ENCODE data around the gene IFT25. TPM values are rescaled to one million over a fixed set of nuclear protein-coding genes. Genes with fewer than 3 reads are reported as not detected.

Gene IFT25
- total RNA-seq, 1 donor from 2014 or later: 9.7 TPM

DNA sequence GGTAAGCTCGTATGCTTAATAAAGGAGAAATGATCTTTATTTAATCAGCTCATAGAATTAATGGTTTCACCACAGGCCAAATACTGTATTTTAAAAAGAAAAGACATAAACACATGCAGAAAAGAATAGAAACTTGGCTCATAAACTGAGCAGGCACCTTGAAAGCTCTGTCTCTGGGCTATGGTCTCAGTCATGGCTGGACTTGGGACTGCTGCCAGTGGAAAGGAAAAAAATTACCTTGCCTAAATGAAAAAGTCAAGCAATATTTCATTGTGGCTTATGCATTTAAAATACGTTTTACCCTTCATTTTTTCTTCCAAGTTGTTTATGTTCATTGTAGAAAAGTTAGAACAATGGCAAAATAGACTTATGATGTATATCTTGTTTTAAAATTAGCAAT, 8.6 kb upstream of the IFT25 start:
- H3K36me3 ChIP-seq (ENCODE audit: control insufficient read depth, insufficient read depth, low read length): peaks cover 7% of the 10 kb centered on the region

DNA sequence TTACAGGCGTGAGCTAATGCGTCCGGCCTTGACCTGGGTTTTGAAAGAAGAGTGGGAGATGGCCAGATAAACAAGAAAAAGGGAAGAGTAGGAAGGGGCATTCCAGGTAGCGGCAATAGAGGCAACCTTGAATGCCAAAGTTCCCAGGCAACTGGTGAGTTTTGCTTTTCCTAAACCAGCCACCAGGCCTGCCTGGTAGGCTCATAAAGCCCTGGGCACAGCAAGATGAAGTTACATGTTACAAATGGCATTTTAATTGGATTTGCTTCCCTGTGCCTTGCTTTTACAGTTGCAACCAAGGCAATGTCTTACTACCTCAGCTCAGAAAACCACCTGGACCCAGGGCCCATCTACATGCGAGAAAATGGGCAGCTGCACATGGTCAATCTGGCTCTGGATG, 6.2 kb upstream of the IFT25 start:
- Histone ChIP-seq H3K36me3 (ENCODE audit: control insufficient read depth, insufficient read depth, low read length) (peaks cover 7% of the 10 kb centered on the region), H3K27me3 (ENCODE audit: control insufficient read depth, insufficient read depth, low read length) (no peaks in the 10 kb centered on the region), H3K4me3 (ENCODE audit: low read depth, low read length) (no peak overlapping the region)
- no peak for FAIRE-seq
- TF ChIP-seq, protein P1, sequence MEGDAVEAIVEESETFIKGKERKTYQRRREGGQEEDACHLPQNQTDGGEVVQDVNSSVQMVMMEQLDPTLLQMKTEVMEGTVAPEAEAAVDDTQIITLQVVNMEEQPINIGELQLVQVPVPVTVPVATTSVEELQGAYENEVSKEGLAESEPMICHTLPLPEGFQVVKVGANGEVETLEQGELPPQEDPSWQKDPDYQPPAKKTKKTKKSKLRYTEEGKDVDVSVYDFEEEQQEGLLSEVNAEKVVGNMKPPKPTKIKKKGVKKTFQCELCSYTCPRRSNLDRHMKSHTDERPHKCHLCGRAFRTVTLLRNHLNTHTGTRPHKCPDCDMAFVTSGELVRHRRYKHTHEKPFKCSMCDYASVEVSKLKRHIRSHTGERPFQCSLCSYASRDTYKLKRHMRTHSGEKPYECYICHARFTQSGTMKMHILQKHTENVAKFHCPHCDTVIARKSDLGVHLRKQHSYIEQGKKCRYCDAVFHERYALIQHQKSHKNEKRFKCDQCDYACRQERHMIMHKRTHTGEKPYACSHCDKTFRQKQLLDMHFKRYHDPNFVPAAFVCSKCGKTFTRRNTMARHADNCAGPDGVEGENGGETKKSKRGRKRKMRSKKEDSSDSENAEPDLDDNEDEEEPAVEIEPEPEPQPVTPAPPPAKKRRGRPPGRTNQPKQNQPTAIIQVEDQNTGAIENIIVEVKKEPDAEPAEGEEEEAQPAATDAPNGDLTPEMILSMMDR (IDR thresholded peaks at IDR 0.05; ENCODE audit: insufficient read depth, low read length, severe bottlenecking): no peak
- no peak for DNase-seq (ENCODE audit: low read depth)

More for the DNA sequence above, 8.6 kb upstream of the IFT25 start:
- DNase-seq (ENCODE audit: low read depth): no peak
- no peak for FAIRE-seq
- TF ChIP-seq, protein P1 (IDR thresholded peaks at IDR 0.05; ENCODE audit: insufficient read depth, low read length, severe bottlenecking): no peak
- Histone ChIP-seq H3K27me3 (ENCODE audit: control insufficient read depth, insufficient read depth, low read length) (no peaks in the 10 kb centered on the region), H3K4me3 (ENCODE audit: low read depth, low read length) (no peak overlapping the region)

DNA sequence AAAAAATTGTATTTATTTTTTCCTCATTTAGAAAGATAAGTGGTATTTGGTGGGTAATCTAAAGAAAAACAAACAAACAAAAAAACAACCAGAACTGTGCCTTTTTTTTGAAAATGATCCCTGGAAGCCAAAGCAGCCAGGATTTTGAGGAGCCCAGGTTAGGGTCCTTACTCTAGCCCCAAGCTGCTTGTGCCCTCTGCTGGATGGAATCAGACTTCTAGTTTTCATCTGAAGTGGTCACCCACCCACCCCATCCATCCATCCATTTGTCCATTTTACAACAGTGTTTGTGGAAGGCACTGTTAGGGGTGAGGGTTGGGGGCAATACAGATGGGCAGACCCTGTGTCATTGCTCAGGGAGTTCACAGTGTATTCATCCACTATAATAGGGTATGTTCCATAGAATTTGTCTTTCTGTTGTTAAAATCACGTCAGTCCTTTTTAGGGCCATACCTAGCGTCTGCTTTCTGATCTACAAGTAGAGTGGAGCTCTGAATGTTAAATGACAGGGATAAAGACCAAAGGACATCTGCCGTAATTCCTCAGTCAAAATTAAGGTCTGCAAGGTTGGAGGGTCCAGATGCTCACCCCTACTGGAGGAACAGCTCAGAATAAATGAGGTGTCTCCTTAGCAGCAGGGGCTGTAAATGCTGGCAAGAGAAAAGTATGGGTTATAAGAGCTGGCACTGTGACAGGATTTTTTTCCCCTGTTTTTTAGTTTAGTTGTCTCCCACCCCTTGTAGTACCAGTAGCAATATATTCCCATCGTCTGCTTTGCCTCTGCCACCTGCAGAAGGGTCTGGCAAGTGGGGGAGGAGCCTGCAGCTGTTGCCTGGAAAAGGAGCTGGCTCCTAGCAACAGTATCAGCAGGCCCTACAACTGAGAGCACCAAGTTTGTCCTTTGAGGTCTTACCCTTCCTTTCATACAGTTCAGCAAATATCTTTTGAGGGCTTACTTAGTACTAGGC, 3.8 kb upstream of the IFT25 start:
- DNase-seq (ENCODE audit: low read depth) (peak; percentile 34), FAIRE-seq (no peak)
- TF ChIP-seq, protein P1 (IDR thresholded peaks at IDR 0.05; ENCODE audit: insufficient read depth, low read length, severe bottlenecking): peak; percentile 66
- H3K4me3 ChIP-seq (ENCODE audit: low read depth, low read length): no peak overlapping the region
- H3K27me3 ChIP-seq (ENCODE audit: control insufficient read depth, insufficient read depth, low read length): no peaks in the 10 kb centered on the region
- peaks cover 7% of the 10 kb centered on the region for H3K36me3 ChIP-seq (ENCODE audit: control insufficient read depth, insufficient read depth, low read length)

DNA sequence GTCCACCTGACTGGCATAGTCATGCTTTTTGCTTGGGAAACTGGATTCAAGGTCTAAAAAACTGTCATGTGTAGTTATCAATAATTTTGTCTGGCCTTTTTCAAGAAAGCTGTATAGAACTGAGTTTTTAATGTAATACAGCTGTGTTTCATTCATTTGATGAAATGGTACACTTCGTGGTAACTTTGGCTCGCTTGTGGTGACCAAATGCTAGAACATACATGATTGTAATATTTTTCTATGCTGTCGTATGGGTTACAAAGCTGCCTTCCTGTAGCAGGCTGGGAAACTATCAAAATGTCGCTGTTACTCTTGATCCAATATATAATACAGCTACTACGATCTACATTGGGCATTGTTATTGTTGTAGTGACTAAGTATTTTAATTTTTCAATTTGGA, 2.8 kb upstream of the IFT25 start:
- H3K4me3 ChIP-seq (ENCODE audit: low read depth, low read length): no peak overlapping the region
- no peak for FAIRE-seq
- TF ChIP-seq, protein P1 (IDR thresholded peaks at IDR 0.05; ENCODE audit: insufficient read depth, low read length, severe bottlenecking): no peak
- no peaks in the 10 kb centered on the region for H3K27me3 ChIP-seq (ENCODE audit: control insufficient read depth, insufficient read depth, low read length)
- no peak for DNase-seq (ENCODE audit: low read depth)
- peaks cover 7% of the 10 kb centered on the region for H3K36me3 ChIP-seq (ENCODE audit: control insufficient read depth, insufficient read depth, low read length)

DNA sequence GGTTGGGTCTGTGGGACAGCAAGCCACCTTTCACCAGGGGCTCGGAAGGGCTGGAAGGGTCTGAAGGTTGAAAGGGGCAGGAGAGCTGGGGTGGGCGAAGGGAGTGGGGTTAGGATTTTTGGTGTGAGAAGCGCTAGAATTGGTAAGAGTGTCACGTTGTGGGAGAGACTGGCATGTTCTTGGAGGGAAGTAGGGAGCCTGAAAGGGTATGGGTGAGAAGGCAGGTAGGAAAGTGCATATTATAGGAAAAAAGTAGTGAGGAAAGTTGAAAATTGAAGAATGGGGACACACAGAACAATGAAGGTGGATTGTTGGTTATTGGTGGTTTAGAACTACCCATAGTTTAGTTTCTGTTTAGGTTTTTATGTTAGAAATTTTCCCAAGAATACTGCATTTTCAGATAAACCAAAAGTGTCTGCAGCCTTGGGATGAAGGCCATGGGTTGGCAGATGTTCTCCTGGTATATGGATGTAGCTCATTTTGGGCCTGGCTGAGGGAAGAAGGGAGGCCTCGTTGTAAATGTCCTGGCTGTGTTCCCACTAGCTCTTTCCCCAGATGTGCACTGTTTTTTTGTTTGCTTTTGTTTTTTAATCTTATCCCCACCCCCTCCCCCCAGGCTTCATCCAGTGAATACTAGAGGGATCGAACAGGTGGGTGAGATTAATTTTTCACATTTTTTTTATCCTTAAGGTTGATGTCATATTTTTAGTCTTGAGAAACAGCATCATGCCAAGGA, 1.8 kb upstream of the IFT25 start:
- FAIRE-seq (no peak), DNase-seq (ENCODE audit: low read depth) (no peak)
- Histone ChIP-seq H3K4me3 (ENCODE audit: low read depth, low read length) (peak overlapping the region; percentile 90), H3K36me3 (ENCODE audit: control insufficient read depth, insufficient read depth, low read length) (peaks cover 7% of the 10 kb centered on the region), H3K27me3 (ENCODE audit: control insufficient read depth, insufficient read depth, low read length) (no peaks in the 10 kb centered on the region)
- TF ChIP-seq, protein P1 (IDR thresholded peaks at IDR 0.05; ENCODE audit: insufficient read depth, low read length, severe bottlenecking): no peak

All from bronchial epithelial cell (primary cell).